HEK293 (cell line): ENCODE results near the gene GLT6D1.

Experiments
- CTCF ChIA-PET: fragments of 350-600 bp; formaldehyde crosslinking; extraction: SDS; loops from one replicate; lab custom pipeline; 2021; ENCODE audit warnings: antibody characterized with exemption; lab: Yijun Ruan, JAX
- POLR2A ChIA-PET: fragments of 300-600 bp; formaldehyde crosslinking; extraction: SDS; loops from one replicate; lab custom pipeline; 2020; ENCODE audit warnings: antibody characterized with exemption, inconsistent platforms; lab: Yijun Ruan, JAX
- H3K27ac ChIP-seq: fragments of 200-500 bp; sonication (Bioruptor generic); 2 replicates; pipeline ENCODE4 v1.5.1; 2014; ENCODE audit warnings: low read depth, low read length, control low read depth, inconsistent platforms; ENCODE audit errors: extremely low read depth
- H3K36me3 ChIP-seq, 2 experiments: fragments of 200-500 bp in 1 of 2; sonication (Bioruptor generic) in 1 of 2; 1 replicate in 1 of 2; 2 replicates in 1 of 2; pipeline ENCODE4 v1.5.1; 2014 to 2017; ENCODE audit warnings: inconsistent platforms in 2 of 2, low read length in 2 of 2; ENCODE audit not compliant: control insufficient read depth in 2 of 2, insufficient read depth in 1 of 2
- H3K4me1 ChIP-seq: fragments of 200-500 bp; sonication (Bioruptor generic); 2 replicates; pipeline ENCODE4 v1.5.1; 2014; ENCODE audit warnings: mild to moderate bottlenecking, low read length, inconsistent platforms; ENCODE audit not compliant: control insufficient read depth, insufficient read depth
- H3K4me3 ChIP-seq: 2 replicates; pipeline ENCODE4 v1.5.1; 2011; ENCODE audit warnings: low read depth, mild to moderate bottlenecking, control low read depth, low read length, moderate library complexity
- H3K9me3 ChIP-seq: fragments of 200-500 bp; sonication (Bioruptor generic); 2 replicates; pipeline ENCODE4 v1.5.1; 2014; ENCODE audit warnings: low read depth, low read length, inconsistent platforms; ENCODE audit not compliant: control insufficient read depth, insufficient read depth
- CTCF ChIP-seq: fragments of 450-650 bp; formaldehyde crosslinking; IDR thresholded peaks from 2 replicates; pipeline ENCODE4 v1.5.1; 2016; ENCODE audit warnings: missing biosample characterization, missing genetic modification characterization
- GLI4 ChIP-seq: fragments of 450-650 bp; formaldehyde crosslinking; IDR thresholded peaks from 2 replicates; pipeline ENCODE4 v1.5.1; 2016; ENCODE audit warnings: missing biosample characterization, missing genetic modification characterization
- ZFHX2 ChIP-seq: fragments of 450-650 bp; formaldehyde crosslinking; conservative IDR thresholded peaks from 2 replicates; pipeline ENCODE4 v1.5.1; 2016; ENCODE audit warnings: missing biosample characterization, missing genetic modification characterization
- ZFP3 ChIP-seq: fragments of 450-650 bp; formaldehyde crosslinking; IDR thresholded peaks from 2 replicates; pipeline ENCODE4 v1.5.1; 2016; ENCODE audit warnings: low read depth, missing biosample characterization, missing genetic modification characterization
- ZFP41 ChIP-seq: fragments of 450-650 bp; formaldehyde crosslinking; IDR thresholded peaks from 2 replicates; pipeline ENCODE4 v1.5.1; 2016; ENCODE audit warnings: missing biosample characterization, missing genetic modification characterization, borderline replicate concordance
- ZNF155 ChIP-seq: fragments of 450-650 bp; formaldehyde crosslinking; IDR thresholded peaks from 2 replicates; pipeline ENCODE4 v1.5.1; 2016; ENCODE audit warnings: missing biosample characterization, missing genetic modification characterization
- ZNF221 ChIP-seq: fragments of 450-650 bp; formaldehyde crosslinking; IDR thresholded peaks from 2 replicates; pipeline ENCODE4 v1.5.1; 2017; ENCODE audit warnings: missing biosample characterization, missing genetic modification characterization, borderline replicate concordance
- ZNF341 ChIP-seq: fragments of 450-650 bp; formaldehyde crosslinking; IDR thresholded peaks from 2 replicates; pipeline ENCODE4; 2016; ENCODE audit warnings: low read depth, missing biosample characterization, missing genetic modification characterization
- ZNF366 ChIP-seq: fragments of 450-650 bp; formaldehyde crosslinking; conservative IDR thresholded peaks from 2 replicates; pipeline ENCODE4 v1.5.1; 2016; ENCODE audit warnings: missing biosample characterization, missing genetic modification characterization
- ZNF555 ChIP-seq: fragments of 450-650 bp; formaldehyde crosslinking; conservative IDR thresholded peaks from 2 replicates; pipeline ENCODE4 v1.5.1; 2017; ENCODE audit warnings: missing biosample characterization, mild to moderate bottlenecking, missing genetic modification characterization, inconsistent platforms
- ZNF585B ChIP-seq: fragments of 450-650 bp; formaldehyde crosslinking; IDR thresholded peaks from 2 replicates; pipeline ENCODE4 v1.5.1; 2016; ENCODE audit warnings: missing biosample characterization, missing genetic modification characterization
- ZNF626 ChIP-seq: fragments of 450-650 bp; sonication (Bioruptor Pico); formaldehyde crosslinking; IDR thresholded peaks from 2 replicates; pipeline ENCODE4 v1.5.1; 2018; ENCODE audit warnings: missing biosample characterization, missing genetic modification characterization, inconsistent platforms
- ZNF658 ChIP-seq: fragments of 450-650 bp; formaldehyde crosslinking; IDR thresholded peaks from 2 replicates; pipeline ENCODE4; 2016; ENCODE audit warnings: missing biosample characterization, missing genetic modification characterization
- ZNF704 ChIP-seq: fragments of 450-650 bp; formaldehyde crosslinking; IDR thresholded peaks from 2 replicates; pipeline ENCODE4 v1.5.1; 2016; ENCODE audit warnings: missing biosample characterization, missing genetic modification characterization
- ZNF768 ChIP-seq: fragments of 450-650 bp; formaldehyde crosslinking; IDR thresholded peaks from 2 replicates; pipeline ENCODE4 v1.5.1; 2018; ENCODE audit warnings: missing biosample characterization, mild to moderate bottlenecking, missing genetic modification characterization
- ZNF777 ChIP-seq: fragments of 450-650 bp; formaldehyde crosslinking; IDR thresholded peaks from 2 replicates; pipeline ENCODE4 v1.5.1; 2017; ENCODE audit warnings: missing biosample characterization, missing genetic modification characterization, borderline replicate concordance
- ZNF791 ChIP-seq: fragments of 450-650 bp; formaldehyde crosslinking; IDR thresholded peaks from 2 replicates; pipeline ENCODE4 v1.5.1; 2016; ENCODE audit warnings: missing biosample characterization, missing genetic modification characterization
- ZSCAN18 ChIP-seq: fragments of 450-650 bp; formaldehyde crosslinking; IDR thresholded peaks from 2 replicates; pipeline ENCODE4 v1.5.1; 2016; ENCODE audit warnings: missing biosample characterization, missing genetic modification characterization
- ZSCAN4 ChIP-seq: fragments of 450-650 bp; formaldehyde crosslinking; IDR thresholded peaks from 2 replicates; pipeline ENCODE4 v1.5.1; 2017; ENCODE audit warnings: missing biosample characterization, missing genetic modification characterization

Gene GLT6D1

GRCh38 chr9:135605238-135605781, 34.0 kb downstream of the GLT6D1 start:
- no peak overlapping the region for H3K27ac ChIP-seq
- no peaks in the 10 kb centered on the region for H3K4me1 ChIP-seq
- H3K36me3 ChIP-seq: no peaks in the 10 kb centered on the region
- ChIA-PET POLR2A (no interaction called here), CTCF (interaction anchor here (0.6 to 7.1 kb wide), 8 partner anchors 17 to 618 kb away, joined by 3 to 39 read pairs (median 4); no protein-coding TSS in a partner anchor)
- no peak overlapping the region for H3K4me3 ChIP-seq
- no peaks in the 10 kb centered on the region for H3K9me3 ChIP-seq
- TF ChIP-seq ZNF555 (no peak), ZNF341 (no peak), ZNF777 (no peak), GLI4 (tag by site-specific recombination) (no peak), ZNF658 (no peak), ZNF366 (tag by site-specific recombination) (no peak), ZNF155 (tag by site-specific recombination) (no peak), ZNF585B (tag by site-specific recombination) (no peak), ZNF626 (tag by site-specific recombination) (no peak), ZNF221 (tag by site-specific recombination) (no peak), ZNF704 (tag by site-specific recombination) (no peak), ZNF791 (tag by site-specific recombination) (no peak)

GRCh38 chr9:135604437-135605237, 34.7 kb downstream of the GLT6D1 start:
- Histone ChIP-seq H3K9me3 (no peaks in the 10 kb centered on the region), H3K4me3 (no peak overlapping the region)
- CTCF ChIA-PET: interaction anchor here (0.6 to 7.1 kb wide), 13 partner anchors 13 to 612 kb away, joined by 3 to 39 read pairs (median 4); partner anchors contain the start of gene KCNT1
- POLR2A ChIA-PET: no interaction called here
- TF ChIP-seq ZFHX2 (tag by site-specific recombination) (0 out of 2 replicates have a peak, but pooled peaks have one; percentile 7), ZFP41 (tag by site-specific recombination) (no peak), ZFP3 (tag by site-specific recombination) (no peak), ZNF768 (tag by site-specific recombination) (no peak), ZSCAN18 (tag by site-specific recombination) (no peak)
- TF ChIP-seq, all 188 proteins: peak for 1
- H3K4me1 ChIP-seq: no peaks in the 10 kb centered on the region
- no peak overlapping the region for H3K27ac ChIP-seq
- H3K36me3 ChIP-seq: no peaks in the 10 kb centered on the region

GRCh38 chr9:135602789-135603481, 36.4 kb downstream of the GLT6D1 start:
- Histone ChIP-seq H3K9me3 (no peaks in the 10 kb centered on the region), H3K27ac (no peak overlapping the region), H3K4me3 (no peak overlapping the region), H3K4me1 (no peaks in the 10 kb centered on the region), H3K36me3 (no peaks in the 10 kb centered on the region)
- POLR2A ChIA-PET: no interaction called here
- TF ChIP-seq CTCF (tag by site-specific recombination): peak; percentile 76
- TF ChIP-seq ZSCAN4 (tag by site-specific recombination): no peak
- CTCF ChIA-PET: interaction anchor here (0.5 to 7.1 kb wide), 36 partner anchors 10 to 873 kb away, joined by 3 to 39 read pairs (median 4); no protein-coding TSS in a partner anchor
